Measurements from ENCODE around the gene DPF3.

The DPF3 gene

DNA sequence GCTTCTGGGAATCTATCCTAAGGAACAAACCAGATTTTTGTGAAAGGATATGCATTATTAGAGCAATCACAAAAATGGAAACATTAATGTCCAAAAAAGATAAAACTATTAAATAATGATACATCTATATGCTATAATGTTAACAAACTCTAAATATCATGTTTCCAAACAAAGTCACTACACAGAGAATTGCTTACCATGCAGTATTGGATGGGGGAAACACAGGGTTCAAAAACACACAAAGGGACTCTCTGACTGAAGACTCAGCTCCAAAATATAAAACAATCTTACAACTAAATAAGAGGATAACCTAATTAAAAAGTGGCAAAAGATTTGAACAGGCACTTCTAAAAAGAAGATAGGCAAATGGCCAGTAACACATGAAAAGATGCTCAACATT is 304.2 kb downstream of the DPF3 start:
- no peak for FAIRE-seq

DNA sequence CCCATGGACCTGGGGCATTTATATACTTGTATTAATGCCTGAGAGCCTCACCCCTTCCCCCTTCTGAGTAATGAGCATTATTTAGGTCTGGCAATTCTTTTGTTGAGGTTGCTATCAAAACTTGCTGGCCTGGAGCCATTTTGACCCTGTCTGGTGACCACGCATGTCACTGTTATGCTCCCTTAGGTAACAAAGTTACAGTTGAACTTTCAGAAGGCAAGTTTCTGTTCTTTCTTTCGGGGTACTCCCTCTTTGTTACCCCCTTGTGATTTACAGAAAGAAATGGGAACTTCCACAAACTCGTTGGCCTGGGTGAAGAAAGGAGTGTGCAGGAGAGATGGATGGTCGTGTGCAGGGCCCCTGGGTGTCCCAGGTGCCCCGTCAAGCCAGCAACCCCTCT is 305.4 kb downstream of the DPF3 start:
- no peak for FAIRE-seq

DNA sequence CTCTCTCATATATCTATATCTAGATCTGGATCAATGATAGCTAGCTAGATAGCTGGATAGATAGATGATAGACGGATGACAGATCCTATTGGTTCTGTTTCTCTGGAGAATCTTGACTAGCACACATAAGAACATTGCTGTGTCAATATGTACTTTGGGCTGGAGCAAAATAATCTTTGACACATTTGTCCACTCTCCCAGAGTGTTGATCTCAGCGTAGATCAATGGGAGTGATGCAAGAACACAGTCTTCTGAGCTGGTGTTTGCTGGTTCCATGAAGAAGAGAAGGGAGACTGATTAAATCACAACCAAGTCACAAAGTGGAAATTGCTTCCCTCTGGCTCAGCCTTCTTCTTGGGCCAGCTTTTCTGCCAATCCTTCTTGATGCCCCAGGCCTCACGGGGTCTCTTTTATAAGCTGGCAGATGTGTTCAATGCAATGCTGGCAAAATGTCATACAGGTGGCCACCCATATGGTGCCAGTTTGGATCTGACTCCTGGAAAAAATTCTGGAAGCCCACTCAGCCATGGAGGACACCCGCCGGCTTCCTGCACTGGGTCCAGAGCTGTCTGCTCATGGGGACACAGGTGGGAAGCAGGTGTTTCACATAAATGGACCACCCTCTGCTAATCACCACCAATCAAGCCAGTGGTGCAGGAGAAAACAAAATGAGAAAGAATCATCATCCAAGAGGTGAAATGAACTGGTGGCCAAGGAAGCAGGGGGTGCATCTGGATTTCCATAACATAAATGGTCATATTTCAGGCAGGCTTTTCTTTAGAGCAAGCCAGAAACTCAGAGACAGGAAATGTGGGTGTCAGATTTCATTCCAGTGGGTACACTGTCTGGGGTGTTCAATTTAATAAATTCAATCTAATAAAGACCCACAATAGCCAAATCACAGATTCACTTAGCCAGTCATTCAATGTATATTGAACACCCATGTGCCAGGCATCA is 310.3 kb downstream of the DPF3 start:
- FAIRE-seq = no peak

DNA sequence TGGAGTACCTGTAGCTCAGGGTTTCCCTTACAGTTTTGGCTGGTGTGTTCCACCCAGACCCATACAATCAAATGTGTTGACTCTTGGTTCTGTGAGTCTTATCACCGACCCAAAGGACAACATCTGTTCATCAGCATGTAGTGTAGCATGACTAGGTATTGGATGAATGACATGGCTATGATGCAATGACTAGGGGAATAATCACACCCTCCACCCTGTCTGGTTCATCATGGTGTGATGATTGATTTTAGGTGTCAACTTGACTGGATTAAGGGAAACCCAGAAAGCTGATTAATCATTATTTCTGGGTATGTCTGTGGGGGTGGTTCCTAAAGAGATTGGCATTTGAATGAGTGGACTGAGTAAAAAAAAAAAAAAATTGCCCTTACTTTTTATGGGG is 311.3 kb downstream of the DPF3 start:
- no peak for FAIRE-seq

DNA sequence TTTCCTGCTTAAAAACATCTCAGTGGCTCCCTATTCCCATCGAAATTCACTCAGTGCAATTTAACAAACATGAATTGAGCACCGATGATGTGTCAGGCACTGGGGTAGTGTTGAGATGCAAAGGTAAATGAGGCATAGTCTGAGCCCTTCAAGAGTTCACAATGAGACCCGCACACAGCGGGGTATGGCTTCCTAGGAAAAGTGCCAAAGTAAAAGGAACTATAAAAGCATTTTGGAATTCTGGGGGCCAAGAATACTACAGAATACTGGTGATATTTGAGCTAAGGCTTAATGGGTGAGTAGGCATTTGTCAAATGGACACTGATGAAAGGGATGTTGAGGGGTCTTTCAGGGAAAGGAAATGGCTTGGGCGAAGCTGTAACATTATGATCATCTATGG is 315.4 kb downstream of the DPF3 start:
- FAIRE-seq = no peak

DNA sequence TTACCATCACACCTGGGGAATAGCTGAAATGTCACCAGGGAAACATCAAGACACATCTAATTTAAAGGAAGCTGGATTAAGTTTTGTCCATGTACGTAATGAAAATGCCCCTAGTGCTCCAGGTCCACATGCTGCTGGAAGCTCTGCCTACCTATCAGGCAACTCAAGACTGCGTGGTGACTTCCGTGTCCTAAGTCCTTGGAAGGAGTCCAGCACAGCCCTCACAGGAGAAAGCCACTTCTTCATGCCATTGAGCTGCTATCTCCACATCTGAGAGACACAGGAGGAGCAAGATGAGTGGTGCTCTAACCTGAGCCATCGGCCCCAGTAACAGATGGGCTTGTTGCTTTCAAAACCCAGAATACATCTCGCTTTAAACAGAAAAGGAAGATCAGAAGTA is 316.4 kb downstream of the DPF3 start:
- no peak for FAIRE-seq

DNA sequence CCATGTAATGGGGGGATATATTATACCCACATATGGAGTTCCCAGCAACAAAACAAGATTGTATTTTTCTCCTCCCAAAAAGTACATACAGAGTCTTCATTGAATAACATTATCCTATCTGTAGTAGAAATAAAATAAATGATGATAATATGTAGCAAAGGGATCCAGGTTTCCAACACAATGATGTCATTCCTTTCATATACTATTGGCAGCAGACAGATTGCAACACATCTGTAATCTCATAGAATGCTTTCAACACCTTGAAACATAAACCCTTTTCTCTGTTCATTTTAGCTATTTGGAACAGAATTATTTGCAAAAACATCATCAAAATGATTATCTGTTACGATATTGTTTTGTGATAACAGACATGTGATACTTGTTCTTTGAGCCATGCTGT is 317.6 kb downstream of the DPF3 start:
- no peak for FAIRE-seq

DNA sequence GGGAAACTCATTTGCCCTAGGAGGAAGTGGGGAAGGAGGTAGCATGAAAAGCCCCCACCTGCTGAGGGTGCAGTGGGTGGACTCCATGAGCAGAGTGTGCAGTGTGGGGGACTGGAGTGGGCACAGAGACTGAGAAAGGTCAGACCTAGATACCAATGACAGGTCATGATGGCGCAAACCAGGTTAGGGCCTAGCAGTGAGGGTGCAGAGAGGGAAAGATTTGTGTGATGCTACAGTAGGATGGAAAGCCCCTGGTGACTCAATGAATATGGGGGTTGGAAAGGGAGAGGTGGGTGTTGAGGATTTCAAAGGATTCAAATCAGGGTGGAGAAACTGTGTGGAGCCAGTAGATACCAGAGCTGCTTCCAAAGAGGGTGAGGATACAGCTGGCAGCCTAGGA is 319.2 kb downstream of the DPF3 start:
- no peak for FAIRE-seq

DNA sequence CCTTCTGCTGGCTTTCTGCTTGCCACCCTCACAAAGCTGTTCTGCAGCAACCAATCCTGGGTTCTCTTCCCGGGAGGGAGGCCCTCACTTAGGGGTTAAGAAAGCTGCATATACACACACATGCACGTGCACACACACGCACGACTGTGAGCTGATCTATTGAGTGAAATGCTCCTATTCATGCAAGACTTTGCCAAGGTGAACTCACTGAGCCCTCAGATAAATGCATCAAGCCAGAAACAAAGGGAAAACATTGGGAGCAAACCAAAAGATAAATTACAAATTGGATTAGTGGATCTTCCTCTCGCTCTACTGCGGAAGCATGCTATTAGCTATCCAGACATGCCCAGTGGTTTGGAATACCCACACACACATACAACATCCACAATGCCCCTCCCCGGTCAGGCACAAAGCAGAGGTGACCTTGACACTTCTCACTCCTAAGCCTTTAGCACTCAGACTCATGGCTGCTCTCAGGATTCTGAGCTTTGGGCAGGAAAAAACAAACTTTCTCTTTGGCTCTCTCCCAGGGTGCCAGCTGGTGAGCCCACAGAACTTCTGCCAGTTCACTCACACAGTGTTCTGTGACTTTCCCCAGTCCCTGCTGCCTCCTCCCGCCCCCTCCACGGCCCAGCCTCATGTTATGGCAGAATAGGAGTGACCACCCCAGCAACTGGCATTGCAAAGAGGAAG is 320.0 kb downstream of the DPF3 start:
- FAIRE-seq = no peak

Data from colon (tissue), 2 donors.